CD4-positive, CD25-positive, alpha-beta regulatory T cell (primary cell): ENCODE data around the gene SLC38A10. TPM values are rescaled to one million over a fixed set of nuclear protein-coding genes. Genes with fewer than 3 reads are reported as not detected.

Experiments
- ATAC-seq, 2 donors: fragments of 150-1000 bp; cut with Tn5 transposase; one replicate each; pipeline ENCODE4 v1.10.0; 2021; ENCODE audit warnings: low read depth in 2 of 2, moderate number of reproducible peaks in 2 of 2, moderate library complexity in 1 of 2
- DNase-seq, 3 donors: peaks; one replicate each; pipeline versions ENCODE4 v3.0.0 to v3.0.0-alpha.2; 2012 to 2022; ENCODE audit warnings: mixed read lengths in 1 of 3
- H3K27ac ChIP-seq: one replicate; pipeline ENCODE4 v1.7.0; 2013; ENCODE audit warnings: mild to moderate bottlenecking, low read length; ENCODE audit not compliant: insufficient read depth, poor library complexity, severe bottlenecking
- H3K27me3 ChIP-seq: one replicate; pipeline ENCODE4 v1.7.0; 2013; ENCODE audit warnings: low read length; ENCODE audit not compliant: control insufficient read depth, insufficient read depth
- H3K36me3 ChIP-seq: one replicate; pipeline ENCODE4 v1.7.0; 2013; ENCODE audit warnings: mild to moderate bottlenecking, low read length, moderate library complexity; ENCODE audit not compliant: control insufficient read depth, insufficient read depth
- H3K4me1 ChIP-seq: 2 replicates; pipeline ENCODE4 v1.7.0; 2013; ENCODE audit warnings: mild to moderate bottlenecking, low read length; ENCODE audit not compliant: insufficient read depth, control insufficient read depth, poor library complexity, severe bottlenecking
- H3K4me3 ChIP-seq: one replicate; pipeline ENCODE4 v1.7.0; 2013; ENCODE audit warnings: low read depth, mild to moderate bottlenecking, low read length, moderate library complexity
- H3K9me3 ChIP-seq, 2 experiments: 1 replicate in 1 of 2; 2 replicates in 1 of 2; pipeline ENCODE4 v1.7.0; 2013; ENCODE audit warnings: low read length in 2 of 2, mild to moderate bottlenecking in 1 of 2, moderate library complexity in 1 of 2; ENCODE audit not compliant: control insufficient read depth in 2 of 2
- H3K27ac Mint-ChIP-seq, 3 donors: one replicate each; pipeline ENCODE4 v1.8.0; 2020 to 2022; ENCODE audit warnings: mild to moderate bottlenecking in 3 of 3, mixed read lengths in 3 of 3, moderate library complexity in 2 of 3
- H3K27me3 Mint-ChIP-seq: one replicate; pipeline ENCODE4 v1.8.0; 2022; ENCODE audit warnings: mild to moderate bottlenecking, mixed read lengths
- H3K36me3 Mint-ChIP-seq: one replicate; pipeline ENCODE4 v1.8.0; 2020; ENCODE audit warnings: mixed read lengths
- H3K4me1 Mint-ChIP-seq, 4 donors: one replicate each; pipeline ENCODE4 v1.8.0; 2020 to 2022; ENCODE audit warnings: mixed read lengths in 4 of 4, mild to moderate bottlenecking in 1 of 4
- H3K4me3 Mint-ChIP-seq, 4 donors: one replicate each; pipeline ENCODE4 v1.8.0; 2020 to 2022; ENCODE audit warnings: mild to moderate bottlenecking in 4 of 4, mixed read lengths in 4 of 4, moderate library complexity in 3 of 4
- H3K9me3 Mint-ChIP-seq, 7 donors: one replicate each; pipeline ENCODE4 v1.8.0; 2020 to 2022; ENCODE audit warnings: mixed read lengths in 7 of 7, mild to moderate bottlenecking in 3 of 7, moderate library complexity in 2 of 7
- polyA plus RNA-seq, 4 donors: library from polyadenylated mRNA; unstranded; fragments of 300-500 nt; fragmentation: Illumina TruSeq; gene quantifications; one replicate each; pipeline ENCODE4 v1.2.3, GENCODE V29; 2021
- total RNA-seq: library from RNA; stranded (reverse); gene quantifications from one replicate; pipeline ENCODE4 v1.2.3, GENCODE V29; 2022

Gene SLC38A10
- total and polyA plus RNA-seq, 5 donors from 2014 or later = 38.2 to 66.3 (median 50.1) TPM

DNA sequence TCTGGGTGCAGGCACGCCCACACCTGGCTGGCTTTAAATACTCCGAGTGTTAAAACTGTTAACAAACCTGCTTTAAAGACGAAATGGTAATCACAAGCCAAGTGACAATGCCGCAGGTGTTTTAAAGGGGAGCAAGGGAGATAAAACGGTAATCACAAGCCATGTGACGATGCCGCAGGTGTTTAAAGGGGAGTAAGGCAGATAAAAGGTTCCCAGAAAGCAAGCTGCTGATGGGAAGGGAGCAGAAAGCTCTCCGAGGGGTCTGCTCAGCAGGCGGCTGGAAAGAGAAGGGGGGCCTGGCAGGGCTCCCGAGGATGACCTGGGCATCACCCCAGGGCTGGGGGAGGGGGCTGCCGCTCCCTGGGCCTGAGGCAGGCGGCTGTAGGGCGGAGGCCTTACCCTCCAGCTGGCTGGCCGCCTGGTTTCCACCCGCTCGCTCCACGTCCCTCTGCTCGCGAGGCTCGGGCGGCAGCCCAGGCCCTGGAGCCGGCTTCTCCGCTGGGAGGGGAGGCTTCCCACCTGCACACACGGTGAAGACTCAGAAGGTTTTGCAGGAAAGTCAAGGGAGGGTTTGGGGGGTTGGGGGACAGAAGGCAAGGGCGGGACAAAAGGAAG is 43.9 kb downstream of the SLC38A10 start:
- H3K27ac Mint-ChIP-seq = no peak overlapping the region
- ATAC-seq = no peak

DNA sequence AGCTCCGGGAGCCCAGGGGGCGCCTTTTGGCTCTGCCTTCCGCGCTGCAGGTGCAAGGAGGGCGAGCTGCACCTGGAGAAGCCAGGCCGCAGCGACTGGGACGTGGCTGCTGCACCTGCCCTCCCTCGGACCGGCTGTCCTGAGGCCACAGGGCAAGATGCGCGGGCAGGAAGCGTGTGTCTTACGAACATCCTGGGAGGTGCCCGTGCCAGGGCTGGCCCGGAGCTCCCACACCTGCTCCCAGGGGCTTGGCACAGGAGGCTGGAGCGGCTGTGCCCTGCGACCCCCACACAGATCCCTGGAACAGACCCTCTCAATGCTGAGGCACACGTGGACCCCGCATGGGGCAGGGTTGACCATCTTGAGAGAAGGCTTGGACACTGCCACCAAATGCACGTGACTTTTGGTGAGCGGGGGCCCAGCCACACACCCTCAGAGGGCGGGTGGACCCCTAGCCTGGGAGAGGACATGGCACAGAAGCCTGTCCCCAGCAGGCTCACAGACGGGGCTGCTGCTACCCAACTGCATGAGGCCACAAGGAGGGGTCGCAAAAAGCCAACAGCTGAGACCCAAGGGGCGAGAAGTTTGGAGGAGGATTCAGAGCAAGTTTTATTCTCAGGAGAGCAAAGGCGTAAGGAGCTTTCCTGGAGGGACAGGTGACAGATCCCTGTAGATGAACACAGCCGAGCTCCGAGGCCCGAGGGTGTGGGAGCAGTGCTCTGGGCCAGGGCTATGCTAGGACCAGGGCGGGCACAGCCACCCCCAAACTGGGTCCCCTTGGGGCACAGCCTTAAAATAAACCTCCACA is 44.6 kb downstream of the SLC38A10 start:
- Mint-ChIP-seq H3K4me3 (no peak overlapping the region), H3K27ac (no peak overlapping the region), H3K9me3 (peaks cover 0 to 1% (median 0%) of the 10 kb centered on the region in 7 donors), H3K4me1 (peaks cover 3 to 10% (median 8%) of the 10 kb centered on the region in 4 donors), H3K36me3 (peaks cover 11% of the 10 kb centered on the region), H3K27me3 (no peaks in the 10 kb centered on the region)
- ATAC-seq (no peak), DNase-seq (no peak)
- Histone ChIP-seq H3K4me3 (no peak overlapping the region), H3K27me3 (no peaks in the 10 kb centered on the region), H3K36me3 (peaks cover 24% of the 10 kb centered on the region), H3K4me1 (no peaks in the 10 kb centered on the region), H3K27ac (no peak overlapping the region), H3K9me3 (no peaks in the 10 kb centered on the region)

More for the DNA sequence above, 43.9 kb downstream of the SLC38A10 start:
- no peaks in the 10 kb centered on the region for H3K27me3 Mint-ChIP-seq
- Histone ChIP-seq H3K27ac (no peak overlapping the region), H3K27me3 (no peaks in the 10 kb centered on the region), H3K36me3 (peaks cover 24% of the 10 kb centered on the region), H3K4me3 (no peak overlapping the region), H3K9me3 (no peaks in the 10 kb centered on the region), H3K4me1 (no peaks in the 10 kb centered on the region)
- no peak for DNase-seq
- peaks cover 11% of the 10 kb centered on the region for H3K36me3 Mint-ChIP-seq
- H3K9me3 Mint-ChIP-seq = peaks cover 0 to 1% (median 0%) of the 10 kb centered on the region in 7 donors
- H3K4me1 Mint-ChIP-seq = peaks cover 3 to 10% (median 8%) of the 10 kb centered on the region in 4 donors
- H3K4me3 Mint-ChIP-seq = no peak overlapping the region

DNA sequence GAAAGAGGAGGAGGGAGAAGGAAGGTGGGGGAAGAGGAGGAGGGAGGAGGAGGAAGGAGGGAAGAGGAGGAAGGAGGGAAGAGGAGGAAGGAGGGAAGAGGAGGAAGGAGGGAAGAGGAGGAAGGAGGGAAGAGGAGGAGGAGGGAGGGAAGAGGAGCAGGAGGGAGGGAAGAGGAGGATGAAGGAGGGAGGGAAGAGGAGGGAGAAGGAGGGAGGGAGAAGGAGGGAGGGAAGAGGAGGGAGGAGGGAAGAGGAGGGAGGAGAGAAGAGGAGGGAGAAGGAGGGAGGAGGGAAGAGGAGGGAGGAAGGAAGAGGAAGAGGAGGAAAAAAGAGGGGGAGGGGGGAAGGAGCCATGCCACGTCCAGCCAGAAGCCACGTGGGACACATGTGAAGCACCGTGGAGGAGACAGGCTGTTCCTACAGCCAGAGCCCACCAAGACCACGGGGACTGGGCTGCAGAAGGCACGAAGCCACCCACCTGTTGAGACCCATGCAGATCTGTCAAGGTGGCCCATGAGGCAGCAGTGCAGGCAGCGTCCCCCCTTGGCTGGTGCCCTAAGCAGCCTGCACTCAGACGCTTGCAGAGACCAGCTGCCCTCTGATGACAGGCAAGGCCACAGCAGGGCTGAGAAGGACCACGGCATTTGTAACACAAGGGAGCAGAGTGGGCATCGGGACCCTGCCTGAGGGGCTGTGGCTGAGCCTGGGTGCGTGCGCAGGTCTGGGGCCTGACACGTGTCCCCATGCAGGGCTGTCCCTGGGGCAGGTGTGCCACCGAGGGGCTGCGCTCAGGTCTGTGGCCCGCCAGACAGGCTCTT is 45.7 kb downstream of the SLC38A10 start:
- Mint-ChIP-seq H3K4me1 (peaks cover 3 to 10% (median 8%) of the 10 kb centered on the region in 4 donors), H3K27me3 (no peaks in the 10 kb centered on the region), H3K9me3 (peaks cover 0 to 1% (median 0%) of the 10 kb centered on the region in 7 donors), H3K36me3 (peaks cover 11% of the 10 kb centered on the region), H3K4me3 (no peak overlapping the region), H3K27ac (no peak overlapping the region)
- H3K4me1 ChIP-seq = no peaks in the 10 kb centered on the region
- DNase-seq = no peak
- no peak overlapping the region for H3K4me3 ChIP-seq
- H3K27me3 ChIP-seq = no peaks in the 10 kb centered on the region
- ATAC-seq = no peak
- no peaks in the 10 kb centered on the region for H3K9me3 ChIP-seq
- H3K27ac ChIP-seq = no peak overlapping the region
- H3K36me3 ChIP-seq = peaks cover 22% of the 10 kb centered on the region

DNA sequence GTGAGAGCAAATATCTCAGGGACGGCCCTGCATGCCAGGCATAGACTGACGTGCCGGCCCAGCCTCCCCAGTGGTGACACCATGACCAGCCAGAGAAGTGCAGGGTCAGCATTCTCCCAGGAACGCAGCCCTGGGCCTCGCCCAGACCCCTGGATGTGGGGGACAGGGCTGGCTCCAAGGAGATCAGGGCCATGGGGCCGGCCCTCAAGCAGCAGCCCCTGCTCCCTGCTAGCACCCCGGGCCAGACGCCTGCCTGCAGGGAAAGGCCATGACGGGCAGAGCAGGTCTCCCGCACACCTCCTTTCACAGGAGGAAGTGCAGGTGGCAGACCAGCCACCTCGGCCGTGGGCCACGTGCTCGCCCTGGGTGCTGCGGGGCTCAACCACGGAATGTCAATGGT is 46.5 kb downstream of the SLC38A10 start:
- no peak overlapping the region for H3K27ac Mint-ChIP-seq
- H3K4me3 Mint-ChIP-seq = peak overlapping the region in 1 of 4 donors; percentile 9
- no peak for ATAC-seq
- Histone ChIP-seq H3K9me3 (no peaks in the 10 kb centered on the region), H3K4me1 (no peaks in the 10 kb centered on the region), H3K4me3 (no peak overlapping the region), H3K27me3 (no peaks in the 10 kb centered on the region), H3K36me3 (peaks cover 22% of the 10 kb centered on the region), H3K27ac (no peak overlapping the region)
- DNase-seq = no peak
- H3K9me3 Mint-ChIP-seq = peaks cover 0 to under 1% (median 0%) of the 10 kb centered on the region in 7 donors
- H3K27me3 Mint-ChIP-seq = no peaks in the 10 kb centered on the region
- peaks cover 3 to 7% (median 6%) of the 10 kb centered on the region in 4 donors for H3K4me1 Mint-ChIP-seq
- H3K36me3 Mint-ChIP-seq = peaks cover 10% of the 10 kb centered on the region

DNA sequence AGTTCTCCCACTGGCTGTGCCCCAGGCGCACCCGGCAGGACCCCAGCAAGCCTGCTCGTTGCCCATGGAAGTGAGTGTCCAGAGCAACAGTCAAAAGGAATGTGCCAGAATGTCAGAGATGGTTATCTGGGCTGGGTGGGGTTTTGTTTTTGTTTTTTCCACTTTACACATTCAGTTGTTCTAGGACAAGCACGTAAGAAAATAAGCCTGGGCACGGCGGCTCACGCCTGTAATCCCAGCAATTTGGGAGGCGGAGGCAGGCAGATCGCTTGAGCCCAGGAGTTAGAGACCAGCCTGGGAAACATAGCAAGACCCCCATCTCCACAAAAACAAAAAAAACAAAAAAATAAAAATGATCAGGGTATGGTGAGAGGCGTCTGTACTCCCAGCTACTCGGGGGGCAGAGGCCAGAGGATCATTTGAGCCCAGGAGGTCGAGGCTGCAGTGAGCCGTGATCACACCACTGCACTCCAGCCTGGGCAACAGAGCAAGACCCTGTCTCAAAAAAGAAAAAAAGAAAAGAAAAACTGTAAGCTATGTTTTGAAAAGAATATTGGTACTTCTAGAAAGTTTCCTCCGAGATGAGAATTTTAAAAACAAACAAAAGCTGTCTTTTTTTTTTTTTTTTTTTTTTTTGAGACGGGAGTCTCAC is 47.6 kb downstream of the SLC38A10 start:
- H3K27ac Mint-ChIP-seq = no peak overlapping the region
- H3K9me3 Mint-ChIP-seq = no peaks in the 10 kb centered on the region
- no peak for ATAC-seq

DNA sequence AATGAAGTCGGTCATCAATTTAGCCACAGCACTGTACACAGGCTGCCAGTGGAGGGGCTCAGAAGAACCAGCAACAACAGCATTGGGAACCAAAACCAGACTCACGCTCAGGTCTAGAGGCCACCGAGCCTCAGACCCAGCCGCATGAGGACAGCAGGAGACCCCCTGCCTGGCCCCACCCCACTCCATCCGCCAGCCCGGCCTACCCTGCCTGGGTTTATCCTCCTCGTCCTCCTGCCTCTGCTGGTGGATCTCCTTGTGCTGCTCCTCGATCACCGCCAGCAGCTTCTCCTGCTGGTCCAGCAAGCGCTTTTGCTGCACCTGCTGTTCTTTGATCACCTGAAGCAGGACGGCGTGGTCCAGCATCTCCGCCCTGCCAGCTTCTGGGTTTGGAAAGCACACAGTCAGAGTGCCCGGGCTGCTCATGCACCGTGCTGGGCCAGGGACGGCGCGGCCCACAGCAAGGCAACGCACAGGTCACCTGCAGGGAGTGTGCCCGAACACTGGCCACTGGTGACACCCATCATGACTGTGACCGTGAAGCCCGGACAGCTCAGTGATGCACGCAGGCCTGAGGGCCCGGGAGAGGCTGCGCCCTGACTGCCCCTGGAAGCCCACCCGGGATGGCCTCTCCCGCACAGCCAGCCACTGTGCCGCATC is 48.3 kb downstream of the SLC38A10 start:
- Histone ChIP-seq H3K27me3 (no peaks in the 10 kb centered on the region), H3K27ac (no peak overlapping the region), H3K4me3 (no peak overlapping the region), H3K9me3 (no peaks in the 10 kb centered on the region), H3K36me3 (peaks cover 10% of the 10 kb centered on the region), H3K4me1 (no peaks in the 10 kb centered on the region)
- DNase-seq (no peak), ATAC-seq (no peak)
- Mint-ChIP-seq H3K4me1 (peaks cover 0 to 5% (median 2%) of the 10 kb centered on the region in 4 donors), H3K9me3 (no peaks in the 10 kb centered on the region), H3K27me3 (no peaks in the 10 kb centered on the region), H3K4me3 (no peak overlapping the region), H3K36me3 (no peaks in the 10 kb centered on the region), H3K27ac (peak overlapping the region in 1 of 3 donors; percentile 48)

More for the DNA sequence above, 47.6 kb downstream of the SLC38A10 start:
- H3K4me3 ChIP-seq = no peak overlapping the region
- no peaks in the 10 kb centered on the region for H3K9me3 ChIP-seq
- H3K36me3 ChIP-seq = peaks cover 16% of the 10 kb centered on the region
- no peak overlapping the region for H3K4me3 Mint-ChIP-seq
- no peaks in the 10 kb centered on the region for H3K27me3 ChIP-seq
- DNase-seq = no peak
- H3K4me1 Mint-ChIP-seq = no peaks in the 10 kb centered on the region
- no peaks in the 10 kb centered on the region for H3K27me3 Mint-ChIP-seq
- H3K36me3 Mint-ChIP-seq = peaks cover 2% of the 10 kb centered on the region
- no peaks in the 10 kb centered on the region for H3K4me1 ChIP-seq
- no peak overlapping the region for H3K27ac ChIP-seq

DNA sequence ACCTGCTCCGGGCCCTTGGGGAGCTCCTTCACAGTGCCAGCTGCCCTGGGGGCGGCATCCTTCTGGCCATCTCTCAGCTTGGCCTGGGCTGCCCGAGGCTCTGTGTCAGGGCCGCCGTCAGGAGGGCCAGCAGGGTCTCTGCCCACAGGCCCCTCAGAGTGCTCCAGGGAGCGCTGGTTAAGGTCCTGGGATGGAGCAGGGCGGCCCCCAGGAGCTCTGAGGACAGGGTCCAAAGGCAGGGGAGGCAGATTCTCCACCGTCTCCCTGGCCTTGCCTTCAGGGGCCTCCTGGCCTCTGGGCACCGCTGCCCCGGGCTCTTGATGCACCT is 48.8 kb downstream of the SLC38A10 start:
- Histone ChIP-seq H3K4me1 (no peaks in the 10 kb centered on the region), H3K4me3 (no peak overlapping the region), H3K27ac (no peak overlapping the region), H3K27me3 (no peaks in the 10 kb centered on the region), H3K9me3 (no peaks in the 10 kb centered on the region), H3K36me3 (peaks cover 6% of the 10 kb centered on the region)
- Mint-ChIP-seq H3K27ac (no peak overlapping the region), H3K9me3 (no peaks in the 10 kb centered on the region), H3K4me3 (no peak overlapping the region), H3K4me1 (peaks cover 0 to 8% (median 4%) of the 10 kb centered on the region in 4 donors), H3K36me3 (no peaks in the 10 kb centered on the region), H3K27me3 (no peaks in the 10 kb centered on the region)
- ATAC-seq = no peak
- DNase-seq = no peak
